Measurements from ENCODE around the gene TPP2. TPM values are rescaled to one million over a fixed set of nuclear protein-coding genes. Genes with fewer than 3 reads are reported as not detected.

The TPP2 gene
- total RNA-seq, 1 donor from 2014 or later: 84.6 TPM

- Mint-ChIP-seq H3K4me1 (ENCODE audit: low read depth, unreplicated experiment) (peaks cover 8% of the 10 kb centered on the region), H3K9me3 (ENCODE audit: unreplicated experiment) (peaks cover 1% of the 10 kb centered on the region), H3K36me3 (ENCODE audit: unreplicated experiment) (peaks cover 6% of the 10 kb centered on the region), H3K27ac (ENCODE audit: unreplicated experiment) (no peak overlapping the region), H3K27me3 (ENCODE audit: unreplicated experiment) (peaks cover 1% of the 10 kb centered on the region), H3K4me3 (ENCODE audit: unreplicated experiment) (no peak overlapping the region)
- DNase-seq: peak; percentile 31
- TF ChIP-seq CTCF (IDR thresholded peaks at IDR 0.05; ENCODE audit: partially characterized antibody, unreplicated experiment): no peak
Measured at GRCh38 chr13:102699504-102699903, 102.7 kb downstream of the TPP2 start.

GRCh38 chr13:102700088-102701031 is 103.6 kb downstream of the TPP2 start:
- Mint-ChIP-seq H3K4me3 (ENCODE audit: unreplicated experiment) (no peak overlapping the region), H3K27ac (ENCODE audit: unreplicated experiment) (no peak overlapping the region)

GRCh38 chr13:102701331-102701730 is 104.5 kb downstream of the TPP2 start:
- peaks cover 1% of the 10 kb centered on the region for H3K27me3 Mint-ChIP-seq (ENCODE audit: unreplicated experiment)
- H3K27ac Mint-ChIP-seq (ENCODE audit: unreplicated experiment): no peak overlapping the region
- H3K4me3 Mint-ChIP-seq (ENCODE audit: unreplicated experiment): no peak overlapping the region

More at GRCh38 chr13:102700088-102701031, 103.6 kb downstream of the TPP2 start:
- Mint-ChIP-seq H3K36me3 (ENCODE audit: unreplicated experiment) (peaks cover 6% of the 10 kb centered on the region), H3K4me1 (ENCODE audit: low read depth, unreplicated experiment) (peaks cover 8% of the 10 kb centered on the region), H3K9me3 (ENCODE audit: unreplicated experiment) (peaks cover 1% of the 10 kb centered on the region), H3K27me3 (ENCODE audit: unreplicated experiment) (peaks cover 1% of the 10 kb centered on the region)
- DNase-seq: no peak
- no peak for TF ChIP-seq CTCF (IDR thresholded peaks at IDR 0.05; ENCODE audit: partially characterized antibody, unreplicated experiment)

GRCh38 chr13:102702965-102703725 is 106.4 kb downstream of the TPP2 start:
- Mint-ChIP-seq H3K27me3 (ENCODE audit: unreplicated experiment) (peaks cover 1% of the 10 kb centered on the region), H3K4me1 (ENCODE audit: low read depth, unreplicated experiment) (peaks cover 8% of the 10 kb centered on the region), H3K9me3 (ENCODE audit: unreplicated experiment) (peaks cover 1% of the 10 kb centered on the region), H3K4me3 (ENCODE audit: unreplicated experiment) (no peak overlapping the region), H3K27ac (ENCODE audit: unreplicated experiment) (no peak overlapping the region), H3K36me3 (ENCODE audit: unreplicated experiment) (peaks cover 5% of the 10 kb centered on the region)
- no peak for DNase-seq
- no peak for TF ChIP-seq CTCF (IDR thresholded peaks at IDR 0.05; ENCODE audit: partially characterized antibody, unreplicated experiment)

More at GRCh38 chr13:102701331-102701730, 104.5 kb downstream of the TPP2 start:
- no peak for TF ChIP-seq CTCF (IDR thresholded peaks at IDR 0.05; ENCODE audit: partially characterized antibody, unreplicated experiment)
- H3K4me1 Mint-ChIP-seq (ENCODE audit: low read depth, unreplicated experiment): peaks cover 8% of the 10 kb centered on the region
- H3K9me3 Mint-ChIP-seq (ENCODE audit: unreplicated experiment): peaks cover 1% of the 10 kb centered on the region
- no peak for DNase-seq
- H3K36me3 Mint-ChIP-seq (ENCODE audit: unreplicated experiment): peaks cover 6% of the 10 kb centered on the region
